DOHH2 (cell line): ENCODE measurements around the gene ATP10B.

ENCODE experiments used
- CTCF ChIP-seq: fragments of 200-600 bp; sonication (generic); IDR thresholded peaks from one replicate; pipeline ENCODE4 v1.5.1; 2014; ENCODE audit warnings: antibody characterized with exemption, mild to moderate bottlenecking, low read depth, low read length; ENCODE audit not compliant: poor library complexity, severe bottlenecking
- EZH2phosphoT487 ChIP-seq: fragments of 200-600 bp; sonication (generic); IDR thresholded peaks from 2 replicates; pipeline ENCODE4 v1.6.1; 2017; ENCODE audit warnings: borderline replicate concordance, mild to moderate bottlenecking, antibody characterized with exemption, low read length, moderate library complexity, mixed read lengths

GRCh38 chr5:160835818-160836528 lies 16.0 kb downstream of the ATP10B start:
- TF ChIP-seq CTCF = no peak
- TF ChIP-seq EZH2phosphoT487 = no peak
